GM21576 (cell line): Measurements from ENCODE around the gene SSBP2.
"Not testable (repeated sequence)": the region's sequence is repeated elsewhere in the genome, so short reads cannot be mapped to it uniquely, and the experiment has no call there.

Source experiments
- ATAC-seq: cut with Tn5 transposase; IDR thresholded peaks from one replicate; pipeline ENCODE4 v1.9.1; 2021; ENCODE audit warnings: mild to moderate bottlenecking, moderate library complexity; ENCODE audit not compliant: unreplicated experiment

Gene SSBP2

GRCh38 chr5:81606150-81606549, 144.7 kb downstream of the SSBP2 start:
- no peak for ATAC-seq

GRCh38 chr5:81605299-81605698, 145.6 kb downstream of the SSBP2 start:
- no peak for ATAC-seq

- no peak for ATAC-seq
Observed at GRCh38 chr5:81604193-81604592, 146.7 kb downstream of the SSBP2 start.

GRCh38 chr5:81601919-81602318, 149.0 kb downstream of the SSBP2 start:
- no peak for ATAC-seq

- ATAC-seq: not testable (repeated sequence)
Observed at GRCh38 chr5:81592085-81592484, 158.8 kb downstream of the SSBP2 start.

- ATAC-seq: no peak
Observed at GRCh38 chr5:81590498-81591384, 160.2 kb downstream of the SSBP2 start.

GRCh38 chr5:81579262-81579924, 171.5 kb downstream of the SSBP2 start:
- peak; percentile 55 for ATAC-seq

- ATAC-seq: no peak
Observed at GRCh38 chr5:81577091-81577490, 173.8 kb downstream of the SSBP2 start.

- ATAC-seq: no peak
Observed at GRCh38 chr5:81575924-81576323, 175.0 kb downstream of the SSBP2 start.

GRCh38 chr5:81572201-81572600, 178.7 kb downstream of the SSBP2 start:
- ATAC-seq: no peak

- no peak for ATAC-seq
Observed at GRCh38 chr5:81558188-81558587, 192.7 kb downstream of the SSBP2 start.

- peak; percentile 66 for ATAC-seq
Observed at GRCh38 chr5:81556809-81557208, 194.1 kb downstream of the SSBP2 start.

GRCh38 chr5:81555865-81556264, 195.0 kb downstream of the SSBP2 start:
- no peak for ATAC-seq

- no peak for ATAC-seq
Observed at GRCh38 chr5:81554647-81555046, 196.2 kb downstream of the SSBP2 start.

- no peak for ATAC-seq
Observed at GRCh38 chr5:81553567-81554212, 197.2 kb downstream of the SSBP2 start.

- no peak for ATAC-seq
Observed at GRCh38 chr5:81552852-81553566, 197.9 kb downstream of the SSBP2 start.

GRCh38 chr5:81549123-81549522, 201.8 kb downstream of the SSBP2 start:
- no peak for ATAC-seq

GRCh38 chr5:81547001-81547400, 203.9 kb downstream of the SSBP2 start:
- ATAC-seq: no peak

GRCh38 chr5:81545911-81546310, 205.0 kb downstream of the SSBP2 start:
- no peak for ATAC-seq

GRCh38 chr5:81544351-81545018, 206.4 kb downstream of the SSBP2 start:
- no peak for ATAC-seq

GRCh38 chr5:81542242-81542641, 208.7 kb downstream of the SSBP2 start:
- no peak for ATAC-seq
